HG03135 (cell line): ENCODE results near the gene TFF2.
A peak's percentile ranks its signal among the peaks of the same experiment; 100 is the strongest.

Experiments
- ATAC-seq: cut with Tn5 transposase; IDR thresholded peaks from one replicate; pipeline ENCODE4 v1.9.1; 2021; ENCODE audit warnings: mild to moderate bottlenecking, moderate library complexity; ENCODE audit not compliant: unreplicated experiment

TFF2 gene

GRCh38 chr21:42350927-42351426, at the start of gene TFF2:
Gene TFF2, minus strand, starts transcription at chr21:42350994. Its CDS starts 37 bp downstream, at chr21:42350957.
- ATAC-seq: no peak

DNA sequence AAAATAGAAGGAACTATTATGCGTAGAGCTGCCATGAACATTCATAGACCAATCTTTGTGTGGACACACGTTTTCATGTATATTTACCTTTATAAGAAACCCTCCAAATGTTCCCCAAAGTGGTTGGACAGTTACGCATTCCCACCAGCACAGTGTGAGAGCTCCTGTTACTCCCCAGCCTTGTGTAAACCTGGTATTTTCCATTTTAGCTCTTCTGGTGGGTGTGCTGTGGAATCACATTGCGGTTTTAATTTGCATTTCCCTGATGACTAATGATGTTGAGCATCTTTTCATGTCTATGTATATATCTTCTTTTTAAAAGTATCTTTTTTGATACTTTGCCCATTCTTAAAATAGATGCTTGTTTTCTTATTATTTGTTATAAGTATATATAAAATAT, 49.7 kb upstream of the TFF2 start:
- ATAC-seq: no peak

DNA sequence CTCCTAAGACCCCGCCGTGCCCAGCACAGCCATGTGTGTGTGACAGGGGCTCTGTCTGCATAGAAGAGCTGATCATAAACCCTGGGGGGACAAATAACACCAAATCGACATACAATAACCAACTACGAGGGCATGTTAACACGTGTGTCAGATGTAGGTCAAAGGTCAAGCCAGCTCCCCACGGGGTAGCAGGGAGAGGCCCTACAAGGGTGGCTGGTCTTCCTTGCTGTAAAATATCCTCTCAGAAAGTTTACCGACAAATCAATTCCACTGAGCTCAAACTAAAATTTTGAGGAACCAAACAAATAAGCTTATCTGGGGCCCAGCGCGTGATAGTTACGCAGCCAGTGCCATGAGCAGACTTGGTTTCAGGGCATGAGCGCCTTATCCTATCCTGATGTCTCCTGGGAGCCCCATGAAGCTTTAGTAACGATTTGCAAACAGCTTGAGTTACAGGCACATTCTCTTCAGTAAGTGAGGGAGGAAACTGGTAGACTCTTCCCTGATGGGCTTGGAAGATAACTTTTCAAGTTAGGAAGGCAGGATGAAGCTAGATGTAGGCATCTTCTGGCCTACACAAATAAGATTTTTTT, 47.7 kb upstream of the TFF2 start:
- no peak for ATAC-seq

- no peak for ATAC-seq
Observed at GRCh38 chr21:42397746-42398394, 47.1 kb upstream of the TFF2 start.

DNA sequence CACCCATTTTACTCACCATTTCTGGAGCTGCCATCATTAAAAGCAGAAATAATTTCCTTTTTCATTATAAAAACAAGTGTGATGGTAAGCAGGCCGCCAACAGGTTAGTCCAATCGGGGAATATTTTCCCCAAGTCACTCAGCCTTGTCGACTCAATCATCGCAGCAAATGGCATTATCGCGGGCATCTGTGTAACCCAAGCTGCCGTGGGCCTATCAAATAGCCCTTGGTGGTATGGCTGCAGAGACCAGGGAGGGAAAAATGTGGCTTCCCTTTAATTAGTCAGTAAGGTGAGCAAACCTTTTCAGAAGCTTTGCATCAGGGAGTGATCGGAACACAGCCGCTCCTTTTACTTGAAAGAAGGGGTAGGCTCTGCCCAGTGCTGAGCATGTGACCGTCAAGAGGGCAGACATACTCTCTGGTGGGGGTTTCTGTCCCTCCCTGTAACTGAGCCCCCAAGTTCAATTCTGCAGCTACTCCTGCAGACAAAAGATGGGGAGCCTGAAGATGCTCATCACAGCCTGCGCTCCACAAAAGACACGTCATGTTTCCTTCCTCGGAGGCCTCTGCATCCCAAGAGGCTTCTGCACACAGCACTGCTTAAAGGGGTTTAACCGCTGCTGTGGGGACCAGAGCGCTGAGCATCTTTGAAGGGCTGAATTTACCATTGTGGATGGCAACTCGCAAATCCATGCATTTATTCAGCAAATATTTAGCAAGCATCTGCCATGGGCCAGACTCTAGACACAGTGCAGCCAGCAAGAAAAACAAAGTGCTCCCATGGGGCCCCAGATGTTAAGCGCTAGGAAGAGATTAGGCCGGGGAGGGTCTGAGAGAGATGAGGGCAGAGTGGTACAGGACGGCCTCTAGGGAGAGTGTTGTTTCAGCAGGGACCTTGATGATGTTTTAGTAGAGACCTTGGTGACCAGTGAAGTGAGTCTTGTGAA, 46.3 kb upstream of the TFF2 start:
- no peak for ATAC-seq

- ATAC-seq: no peak
Observed at GRCh38 chr21:42395905-42396651, 45.3 kb upstream of the TFF2 start, which contains the start of gene TMPRSS3. Gene TMPRSS3, minus strand, starts transcription at chr21:42396052. Its CDS starts 635 bp downstream, at chr21:42395417.

DNA sequence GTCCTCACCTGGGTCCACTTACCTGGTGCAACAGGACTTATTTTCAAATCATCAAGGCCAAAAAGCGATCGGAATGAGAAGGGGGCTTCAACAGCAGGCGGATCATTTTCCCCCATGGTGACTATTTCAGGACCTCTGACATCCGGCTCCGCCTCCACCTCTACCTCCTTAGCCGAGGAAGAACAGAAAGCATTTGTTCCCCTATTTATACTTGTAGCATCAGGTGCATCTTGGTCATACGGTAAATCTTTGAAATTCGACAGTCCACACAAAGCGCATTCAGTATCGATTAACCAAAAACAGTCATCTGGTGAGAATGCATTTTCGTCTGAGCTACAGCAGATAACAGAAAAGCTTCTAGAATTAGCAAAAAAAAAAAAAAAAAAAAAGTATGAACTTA, 44.5 kb upstream of the TFF2 start:
- ATAC-seq: no peak

DNA sequence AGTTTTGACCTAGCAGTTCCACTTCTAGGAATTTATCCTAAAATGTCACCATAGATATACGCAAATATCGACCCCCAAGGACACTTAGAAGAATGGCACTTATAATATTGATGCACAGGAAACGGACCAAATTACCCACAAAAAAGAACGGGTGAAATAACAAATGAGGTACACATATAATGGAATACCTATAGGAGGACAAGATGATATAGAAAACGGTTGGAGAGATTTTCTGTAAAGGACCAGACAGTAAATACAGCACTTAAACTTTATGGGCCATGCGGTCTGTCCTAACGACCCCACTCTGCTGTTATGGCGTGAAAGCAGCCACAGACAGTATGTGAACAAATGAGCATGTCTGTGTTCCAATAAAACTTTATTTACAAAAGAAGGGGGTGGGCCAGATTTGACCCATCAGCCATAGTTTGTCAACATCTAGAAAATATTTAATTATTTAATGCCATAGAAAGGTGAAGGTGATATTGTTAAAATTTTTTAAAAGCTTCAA, 42.7 kb upstream of the TFF2 start:
- ATAC-seq: no peak

DNA sequence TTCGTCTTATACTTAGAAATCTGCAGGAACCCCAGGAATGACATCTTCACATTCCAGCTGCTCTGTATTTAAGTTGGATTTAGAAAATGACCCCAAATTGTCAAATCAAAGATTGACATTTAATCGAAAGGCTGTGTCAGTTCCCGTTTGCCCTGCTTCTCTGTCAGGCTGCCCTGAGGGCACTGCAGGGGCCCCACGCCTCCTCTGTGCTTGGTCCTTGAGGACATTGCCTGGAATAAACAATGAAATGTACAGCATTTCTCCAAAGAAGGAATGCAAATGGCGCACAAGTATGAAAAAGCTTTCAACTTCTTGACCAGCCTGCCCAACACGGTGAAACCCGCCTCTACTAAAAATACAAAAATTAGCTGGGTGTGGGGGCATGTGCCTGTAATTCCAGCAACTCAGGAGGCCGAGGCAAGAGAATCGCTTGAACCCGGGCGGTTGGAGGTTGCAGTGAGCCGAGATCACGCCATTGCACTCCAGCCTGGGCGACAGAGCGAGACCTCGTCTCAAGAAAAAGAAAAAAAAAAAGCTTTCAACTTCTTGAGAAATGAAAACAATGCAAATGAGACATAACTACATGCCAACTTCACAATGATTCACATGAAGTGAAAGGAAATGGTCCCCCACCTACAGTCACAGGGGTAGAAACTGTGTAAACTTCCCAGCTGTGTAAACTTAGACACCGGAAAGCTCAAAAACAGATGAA, 42.1 kb upstream of the TFF2 start:
- ATAC-seq: peak; percentile 58

DNA sequence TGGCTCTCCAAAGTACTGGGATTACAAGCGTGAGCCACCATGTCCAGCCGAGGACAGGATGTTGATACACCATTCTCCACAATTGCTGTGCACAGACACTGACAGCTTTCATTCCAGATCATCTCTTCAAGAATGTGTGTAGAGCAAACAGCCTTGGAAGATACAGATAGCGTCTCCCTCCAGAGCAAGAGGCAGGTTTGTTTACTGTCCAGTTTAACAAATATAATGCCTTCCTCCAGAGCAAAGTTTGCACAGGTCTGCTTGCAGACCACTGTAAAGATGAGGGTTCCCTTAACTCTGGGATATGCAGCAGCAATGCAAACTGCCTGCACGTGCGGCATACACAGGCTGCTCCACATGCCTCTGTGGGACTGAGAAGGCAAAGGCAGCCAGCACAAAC, 40.5 kb upstream of the TFF2 start:
- no peak for ATAC-seq

DNA sequence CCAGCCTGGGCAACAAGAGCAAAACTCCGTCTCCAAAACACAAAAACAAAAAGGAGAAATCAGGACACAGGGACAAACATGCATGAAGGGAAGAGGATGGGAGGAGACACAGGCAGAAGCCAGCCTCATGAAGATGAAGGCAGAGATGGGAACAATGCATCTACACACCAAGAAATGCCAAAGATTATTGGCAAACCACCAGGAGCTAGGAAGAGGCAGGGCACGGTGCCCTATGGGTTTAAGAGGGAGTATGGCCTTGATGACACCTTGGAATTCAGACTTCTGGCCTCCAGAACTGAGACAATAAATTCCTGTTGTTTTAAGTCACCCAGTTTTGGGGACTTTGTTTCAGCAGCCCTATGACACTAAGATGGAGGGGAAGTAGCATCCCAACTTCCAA, 39.9 kb upstream of the TFF2 start:
- no peak for ATAC-seq

- no peak for ATAC-seq
Observed at GRCh38 chr21:42390193-42390592, 39.4 kb upstream of the TFF2 start.

DNA sequence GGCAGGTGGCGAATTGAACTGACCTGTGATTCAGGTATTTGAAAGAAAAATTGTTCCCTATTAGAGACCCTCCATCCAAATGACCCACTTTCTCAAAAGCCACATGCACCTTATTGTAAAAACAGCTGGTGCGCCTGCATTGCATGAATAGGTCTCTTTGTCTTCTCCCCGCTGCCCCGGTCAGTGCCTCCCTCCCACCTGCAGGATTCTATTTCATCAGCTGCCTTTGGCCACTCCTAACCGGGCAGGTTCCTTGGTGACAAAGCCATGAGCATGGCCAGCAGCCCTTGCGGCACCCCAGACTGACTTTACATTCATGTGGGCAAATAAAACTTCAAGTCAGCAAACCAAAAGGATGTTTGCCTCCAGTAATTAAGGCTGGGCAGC, 38.6 kb upstream of the TFF2 start:
- ATAC-seq: no peak

DNA sequence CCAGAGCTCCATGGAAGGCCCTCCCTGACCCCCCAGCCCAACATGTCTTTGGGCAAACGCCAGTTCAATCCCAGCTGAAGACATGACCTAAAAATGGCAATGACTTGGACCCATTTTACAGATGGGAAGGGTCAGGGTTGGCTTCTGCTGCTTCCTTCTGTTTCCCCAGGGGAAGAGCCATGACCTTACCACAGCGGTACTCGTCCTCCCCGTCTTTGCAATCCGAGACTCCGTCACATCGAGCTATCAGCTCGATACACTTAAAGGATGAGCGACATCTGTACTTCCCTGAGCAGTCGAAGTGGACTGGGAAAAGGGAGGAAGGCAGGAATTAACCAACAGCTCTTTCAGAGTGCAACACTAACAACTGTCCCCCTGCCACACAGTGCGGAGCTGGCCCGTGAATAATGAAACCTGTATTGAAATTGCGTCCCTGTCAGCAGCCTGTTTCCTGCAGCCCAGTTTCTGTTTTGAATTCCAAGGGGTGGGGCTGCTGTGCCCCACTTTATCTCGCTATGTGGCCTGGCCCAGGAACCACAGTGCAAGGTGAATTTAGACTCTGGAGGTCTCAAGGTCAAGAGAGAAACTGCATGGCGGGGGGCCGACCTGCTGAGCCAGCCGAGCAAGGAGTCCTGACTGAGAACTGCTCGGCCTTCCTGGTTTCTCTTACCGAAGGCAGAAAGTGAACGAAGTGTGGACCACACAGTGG, 38.1 kb upstream of the TFF2 start:
- no peak for ATAC-seq

GRCh38 chr21:42387843-42388340, 37.1 kb upstream of the TFF2 start:
- no peak for ATAC-seq

GRCh38 chr21:42387164-42387563, 36.4 kb upstream of the TFF2 start:
- no peak for ATAC-seq

- no peak for ATAC-seq
Observed at GRCh38 chr21:42386034-42386591, 35.3 kb upstream of the TFF2 start.

DNA sequence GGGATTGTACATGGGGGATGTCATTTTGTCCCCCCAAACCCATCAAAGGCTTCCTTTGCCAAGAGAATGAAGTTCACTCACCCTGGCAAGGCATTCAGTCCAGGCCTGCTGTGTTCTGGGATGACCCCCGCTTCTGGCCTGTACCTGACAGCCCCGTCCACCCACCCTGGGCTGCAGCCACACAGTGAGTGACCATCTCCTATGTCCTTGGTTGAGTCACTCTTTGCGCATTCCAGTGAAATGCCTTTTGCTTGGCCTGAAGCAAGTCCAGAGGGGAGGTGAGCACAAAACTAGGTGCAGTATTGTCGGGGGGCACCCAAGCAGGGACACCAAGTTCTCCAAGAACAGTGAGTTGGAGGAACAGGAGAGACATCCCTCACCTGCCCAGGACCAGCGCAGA, 34.8 kb upstream of the TFF2 start:
- no peak for ATAC-seq

GRCh38 chr21:42384989-42385388, 34.2 kb upstream of the TFF2 start:
- no peak for ATAC-seq
